SK-N-MC (cell line): ENCODE measurements around the gene AGAP3.

Experiments
- EZH2 ChIP-seq: fragments of 200-600 bp; sonication (generic); IDR thresholded peaks from one replicate; pipeline ENCODE4 v1.6.1; 2017; ENCODE audit warnings: antibody characterized with exemption
- FOXP2 ChIP-seq: optimal IDR thresholded peaks from 2 replicates; pipeline ENCODE3; 2011; ENCODE audit warnings: mild to moderate bottlenecking, moderate library complexity; ENCODE audit not compliant: insufficient read depth; ENCODE audit errors: extremely low read length, control extremely low read depth
- POLR2AphosphoS5 ChIP-seq: IDR thresholded peaks from 2 replicates; pipeline ENCODE4 v1.6.1; 2012; ENCODE audit warnings: mild to moderate bottlenecking, low read depth, low read length, borderline replicate concordance

DNA sequence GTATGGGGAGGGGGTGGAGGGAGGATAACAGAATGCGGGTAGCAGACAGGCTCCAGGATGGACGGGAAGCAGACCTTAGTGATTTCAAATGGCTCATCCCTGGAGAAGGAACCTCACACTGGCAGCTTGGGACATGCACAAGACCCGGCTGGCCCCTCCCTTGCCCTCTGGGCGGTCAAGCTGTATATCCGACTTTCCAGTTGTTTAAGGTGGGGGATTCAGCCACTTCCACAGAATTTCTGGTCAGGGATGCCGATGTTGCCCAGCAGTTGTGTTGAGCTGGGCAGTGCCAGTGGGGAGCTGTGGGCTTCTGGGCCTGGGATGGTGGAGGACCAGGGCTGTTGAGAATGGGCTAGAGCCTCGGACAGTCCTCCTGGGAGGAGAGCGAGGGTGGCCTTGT, 42.4 kb downstream of the AGAP3 start:
- no peak for TF ChIP-seq POLR2AphosphoS5
- no peak for TF ChIP-seq EZH2
- no peak for TF ChIP-seq FOXP2
